Measurements from ENCODE around the gene MAPRE3.
A peak's percentile ranks its signal among the peaks of the same experiment; 100 is the strongest.
"Not testable (repeated sequence)": the region's sequence is repeated elsewhere in the genome, so short reads cannot be mapped to it uniquely, and the experiment has no call there.

The MAPRE3 gene

GRCh38 chr2:27073782-27074181, 103.3 kb downstream of the MAPRE3 start:
- no peak for DNase-seq

DNA sequence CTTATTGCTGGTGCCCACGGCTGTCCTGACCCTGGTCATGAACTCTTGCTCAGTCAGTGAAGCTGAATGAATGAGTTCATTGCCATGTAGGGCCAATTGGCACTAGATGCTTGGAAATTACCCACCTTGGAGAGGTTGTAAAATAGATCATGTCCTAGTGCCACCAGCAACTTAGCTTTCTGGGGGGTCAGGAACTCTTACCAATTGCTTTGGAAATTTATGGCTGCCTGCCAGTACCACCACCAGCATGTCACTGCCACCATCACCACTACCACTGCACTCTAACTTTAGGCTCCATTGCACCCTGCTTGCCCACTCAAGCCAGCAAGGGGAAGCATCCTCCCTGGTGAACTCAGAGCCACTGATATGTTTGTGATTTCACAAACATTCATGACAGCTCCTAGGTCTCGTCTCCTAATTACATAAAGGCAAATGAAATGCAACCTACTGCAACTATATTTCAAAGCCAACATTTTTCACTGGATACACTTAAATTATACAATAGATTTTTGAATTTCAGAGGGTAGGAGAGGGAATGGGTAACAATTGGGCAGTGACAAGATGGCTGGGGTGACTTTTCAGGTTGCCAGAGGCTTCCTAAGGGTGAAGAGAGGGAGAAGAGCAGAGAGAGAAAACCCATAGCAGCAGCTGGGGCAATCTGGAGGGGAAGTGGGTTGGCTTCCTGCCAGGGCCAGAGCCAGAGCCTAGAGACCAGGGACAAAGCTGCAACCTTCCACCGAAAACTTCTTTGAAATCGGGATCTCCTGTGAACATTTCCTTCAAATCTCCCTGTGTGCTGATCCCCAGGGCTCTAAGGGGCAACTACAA, 104.5 kb downstream of the MAPRE3 start:
- DNase-seq: peak; percentile 65

DNA sequence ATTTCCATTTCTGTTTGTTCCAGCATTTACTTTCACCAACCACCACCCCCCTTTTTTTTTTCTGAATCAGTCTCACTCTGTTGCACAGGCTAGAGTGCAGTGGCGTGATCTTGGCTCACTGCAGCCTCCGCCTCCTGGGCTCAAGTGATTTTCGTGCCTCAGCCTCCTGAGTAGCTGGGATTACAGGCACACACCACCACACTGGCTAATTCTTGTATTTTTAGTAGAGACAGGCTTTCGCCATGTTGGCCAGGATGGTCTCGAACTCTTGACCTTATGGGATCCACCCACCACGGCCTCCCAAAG, 105.1 kb downstream of the MAPRE3 start:
- not testable (repeated sequence) for DNase-seq

- DNase-seq: no peak
Measured at GRCh38 chr2:27076323-27076722, 105.9 kb downstream of the MAPRE3 start.
